SHP77 treated with DMSO at 0.1 percent for 48 hours (cell line): Measurements from ENCODE around the gene VTN.

Source experiments
- DNase-seq: peaks from one replicate; lab custom pipeline; 2025; lab: John Stamatoyannopoulos, UW

VTN gene, protein sequence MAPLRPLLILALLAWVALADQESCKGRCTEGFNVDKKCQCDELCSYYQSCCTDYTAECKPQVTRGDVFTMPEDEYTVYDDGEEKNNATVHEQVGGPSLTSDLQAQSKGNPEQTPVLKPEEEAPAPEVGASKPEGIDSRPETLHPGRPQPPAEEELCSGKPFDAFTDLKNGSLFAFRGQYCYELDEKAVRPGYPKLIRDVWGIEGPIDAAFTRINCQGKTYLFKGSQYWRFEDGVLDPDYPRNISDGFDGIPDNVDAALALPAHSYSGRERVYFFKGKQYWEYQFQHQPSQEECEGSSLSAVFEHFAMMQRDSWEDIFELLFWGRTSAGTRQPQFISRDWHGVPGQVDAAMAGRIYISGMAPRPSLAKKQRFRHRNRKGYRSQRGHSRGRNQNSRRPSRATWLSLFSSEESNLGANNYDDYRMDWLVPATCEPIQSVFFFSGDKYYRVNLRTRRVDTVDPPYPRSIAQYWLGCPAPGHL

GRCh38 chr17:28370035-28370743, at the start of gene VTN:
TSS of gene VTN (minus strand) at chr17:28370307. CDS start at chr17:28370203, 104 bp downstream.
- no peak for DNase-seq

GRCh38 chr17:28416703-28417311, 46.7 kb upstream of the VTN start:
- peak; percentile 40 for DNase-seq

DNA sequence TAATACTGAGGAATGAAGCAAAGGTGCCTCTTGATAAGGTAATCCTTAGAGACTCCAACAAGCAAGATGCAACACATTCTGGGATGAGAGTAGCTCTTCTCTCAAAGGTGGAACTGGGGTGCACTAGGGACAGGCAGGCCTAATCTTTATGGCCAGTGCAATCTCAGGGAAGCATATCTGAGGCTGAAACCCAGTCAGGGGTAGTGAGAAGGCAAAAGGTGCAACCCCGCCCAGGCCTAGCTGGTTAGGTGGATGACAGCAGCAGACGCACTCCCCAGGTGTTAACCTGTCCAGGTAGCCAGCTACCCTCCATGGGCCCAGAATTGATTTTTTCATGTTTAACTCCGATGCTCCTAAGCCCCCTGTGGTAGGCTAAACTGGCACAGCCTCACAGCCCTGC, 45.8 kb upstream of the VTN start:
- no peak for DNase-seq

DNA sequence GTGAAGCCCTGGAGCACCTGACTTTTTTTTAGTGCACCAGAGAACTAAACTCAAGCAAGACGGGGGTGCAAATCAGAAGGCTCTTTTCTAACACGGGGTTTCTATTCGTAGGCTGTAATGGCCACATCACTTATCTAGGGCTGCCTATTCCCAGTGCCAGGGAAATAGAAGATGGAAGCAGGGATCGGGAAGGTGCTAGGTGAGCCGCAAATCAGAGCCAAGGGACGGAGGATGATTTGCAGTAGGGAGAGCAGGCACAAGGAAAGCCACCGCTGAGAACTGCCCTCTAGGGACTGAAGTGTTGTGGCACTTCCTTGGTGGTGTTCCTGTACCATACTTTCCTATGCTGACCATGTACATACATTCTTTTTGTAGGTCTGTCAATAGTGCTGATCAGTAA, 43.7 kb upstream of the VTN start:
- DNase-seq: no peak

DNA sequence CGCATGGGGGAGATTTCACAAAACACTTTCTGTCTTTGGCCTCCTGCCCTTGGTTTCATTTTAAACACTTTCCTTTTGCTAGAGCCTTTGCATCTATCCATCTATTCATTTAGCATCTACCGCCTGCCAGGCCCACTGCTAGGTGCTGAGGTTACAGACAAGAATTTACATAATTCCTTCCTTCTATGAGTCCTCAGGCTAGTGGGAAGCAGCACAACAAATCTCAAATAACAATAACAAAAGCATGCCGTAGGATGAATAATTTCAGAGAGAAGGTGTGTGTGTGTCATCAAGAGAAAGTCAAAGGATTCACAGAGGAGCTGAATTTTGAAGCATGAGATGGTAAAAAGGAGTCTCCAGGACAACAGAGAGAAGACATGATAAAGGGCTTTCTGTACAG, 42.0 kb upstream of the VTN start:
- no peak for DNase-seq

GRCh38 chr17:28407974-28408306, 37.8 kb upstream of the VTN start:
- DNase-seq: no peak

- peak; percentile 37 for DNase-seq
Observed at GRCh38 chr17:28407130-28407973, 37.2 kb upstream of the VTN start.

- peak; percentile 38 for DNase-seq
Observed at GRCh38 chr17:28406473-28406814, 36.3 kb upstream of the VTN start.

GRCh38 chr17:28405632-28406472, 35.7 kb upstream of the VTN start, which contains the start of gene SLC46A1:
TSS of gene SLC46A1 (minus strand) at chr17:28406212. CDS start at chr17:28406114, 98 bp downstream.
- peak; percentile 31 for DNase-seq

- DNase-seq: no peak
Observed at GRCh38 chr17:28404812-28405570, 34.9 kb upstream of the VTN start.

DNA sequence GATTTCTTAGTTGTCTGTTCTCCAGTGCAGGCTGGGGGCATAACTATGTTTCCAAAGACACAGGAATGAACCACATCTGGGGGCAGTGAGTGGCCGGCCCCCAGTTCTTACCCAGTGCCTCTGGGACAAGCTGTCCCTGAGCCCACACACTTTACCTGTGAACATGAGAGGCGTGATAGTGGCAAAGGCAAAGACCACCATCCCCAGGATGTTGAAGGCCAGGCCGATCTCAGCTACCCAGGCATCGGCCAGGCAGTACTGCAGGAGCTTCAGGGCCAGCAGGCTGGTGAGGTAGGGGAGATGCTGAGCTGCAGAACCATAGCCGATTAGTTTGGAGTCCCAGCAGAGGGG, 34.3 kb upstream of the VTN start:
- no peak for DNase-seq

DNA sequence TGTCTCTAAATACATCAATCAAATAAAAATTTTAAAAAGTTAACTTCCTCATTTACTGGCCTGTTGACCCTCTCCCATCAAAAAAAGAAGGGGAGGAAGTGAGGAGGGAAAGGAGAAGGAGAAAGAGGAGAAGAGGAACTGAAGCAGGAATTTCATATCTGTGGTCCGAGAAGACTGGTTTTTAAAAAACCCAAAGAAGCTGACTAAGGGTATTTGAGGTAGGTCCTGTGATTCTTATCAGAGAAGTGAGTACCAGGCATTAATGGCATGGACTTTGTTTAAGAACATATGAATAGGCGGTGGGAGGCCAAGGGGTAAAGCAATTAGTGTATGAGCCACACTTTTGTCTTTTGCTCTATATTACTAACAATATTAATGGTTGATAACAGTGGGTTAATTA, 33.9 kb upstream of the VTN start:
- DNase-seq: no peak

GRCh38 chr17:28402844-28403243, 32.7 kb upstream of the VTN start:
- no peak for DNase-seq

- DNase-seq: no peak
Observed at GRCh38 chr17:28402224-28402630, 32.1 kb upstream of the VTN start.

- no peak for DNase-seq
Observed at GRCh38 chr17:28399808-28400207, 29.7 kb upstream of the VTN start.

DNA sequence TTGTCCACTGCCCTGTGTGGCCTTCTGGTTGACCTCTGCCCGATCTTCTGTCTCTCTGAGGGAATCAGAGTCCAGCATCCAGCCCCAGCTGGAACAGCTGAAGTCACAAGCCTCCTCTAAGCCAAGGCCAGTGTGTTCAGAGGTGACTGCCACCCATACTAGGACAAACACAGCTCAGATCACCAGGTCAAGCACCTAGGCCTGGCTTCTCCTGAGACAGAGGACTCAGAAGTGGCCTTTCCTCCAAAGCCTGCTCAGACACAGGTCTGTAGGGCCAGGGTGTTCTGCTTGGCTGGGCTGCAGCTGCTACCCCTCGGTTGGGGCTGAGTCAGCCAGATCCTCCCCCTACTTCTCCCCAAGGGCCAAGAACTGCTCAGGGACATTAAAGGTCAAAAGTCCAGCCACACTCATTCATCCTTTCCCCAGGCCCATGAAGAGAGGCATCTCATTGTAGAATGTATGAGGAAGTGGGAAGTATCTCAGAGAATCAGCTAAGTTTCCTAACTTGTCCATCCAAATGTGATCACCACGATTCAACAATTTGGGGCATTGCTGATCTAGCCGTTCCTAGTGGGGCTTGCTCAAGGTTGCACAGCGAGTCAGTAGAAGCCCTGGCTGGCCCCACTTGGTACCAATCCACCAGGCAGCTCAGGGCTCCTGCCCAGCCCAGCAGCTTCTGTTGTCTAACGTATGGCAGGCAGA, 28.3 kb upstream of the VTN start:
- no peak for DNase-seq

- DNase-seq: no peak
Observed at GRCh38 chr17:28397687-28398279, 27.7 kb upstream of the VTN start.

DNA sequence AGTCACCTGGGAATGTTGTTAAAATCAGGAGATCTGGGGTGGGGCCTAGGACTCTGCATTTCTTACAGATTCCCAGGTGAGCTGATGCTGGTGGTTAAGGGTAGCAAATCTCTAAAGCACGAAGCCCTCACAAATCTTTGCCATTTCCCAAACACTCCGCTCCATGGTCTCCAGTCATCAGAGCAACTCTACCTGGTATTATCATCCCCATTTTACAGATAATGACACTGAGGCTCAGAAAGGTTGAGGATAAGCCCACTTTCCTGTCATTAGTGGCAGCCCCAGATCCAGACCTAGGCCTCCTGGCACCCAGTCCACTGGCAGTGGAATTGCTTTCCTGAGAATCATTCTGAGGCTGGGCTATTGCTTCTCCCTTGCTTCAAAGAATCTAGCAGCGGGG, 27.2 kb upstream of the VTN start:
- no peak for DNase-seq

DNA sequence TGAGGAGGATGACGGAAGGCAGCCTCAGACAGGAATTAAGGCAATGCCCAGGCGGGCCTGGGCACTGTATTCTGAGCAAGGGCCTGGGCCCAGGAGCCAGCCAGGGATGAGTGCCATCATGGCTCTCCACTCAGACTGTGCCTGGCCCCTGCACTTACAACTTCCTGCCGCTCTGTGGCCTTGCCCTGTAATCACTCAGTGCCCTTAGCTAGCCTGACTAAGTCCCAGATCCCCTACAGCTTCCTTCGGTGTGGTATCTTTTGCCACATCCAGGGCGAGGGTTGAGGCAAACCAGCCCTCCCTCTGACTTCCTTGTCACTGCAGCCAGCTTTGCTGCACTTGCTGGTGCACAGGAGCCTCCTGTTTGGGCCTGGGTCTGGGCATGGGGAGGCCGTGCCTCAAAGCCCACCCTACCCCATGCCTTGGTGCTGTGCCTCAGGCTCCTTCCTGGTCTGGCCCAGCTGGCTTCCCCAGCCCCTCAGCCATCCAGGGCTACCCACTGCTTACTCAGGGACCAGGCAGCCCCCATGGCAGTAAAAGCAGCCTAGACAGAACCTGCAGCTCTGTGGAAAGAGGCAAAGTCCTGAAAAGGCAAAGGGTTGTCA, 26.6 kb upstream of the VTN start:
- DNase-seq: no peak
